Measurements from ENCODE around the gene SCN9A. TPM values are rescaled to one million over a fixed set of nuclear protein-coding genes. Genes with fewer than 3 reads are reported as not detected.

SCN9A gene
- total and polyA plus RNA-seq, 2 of the 8 experiments (the other 6 are each of a cell fraction or from before 2014, with no cell fraction given), result 1.6 to 6.2 TPM

DNA sequence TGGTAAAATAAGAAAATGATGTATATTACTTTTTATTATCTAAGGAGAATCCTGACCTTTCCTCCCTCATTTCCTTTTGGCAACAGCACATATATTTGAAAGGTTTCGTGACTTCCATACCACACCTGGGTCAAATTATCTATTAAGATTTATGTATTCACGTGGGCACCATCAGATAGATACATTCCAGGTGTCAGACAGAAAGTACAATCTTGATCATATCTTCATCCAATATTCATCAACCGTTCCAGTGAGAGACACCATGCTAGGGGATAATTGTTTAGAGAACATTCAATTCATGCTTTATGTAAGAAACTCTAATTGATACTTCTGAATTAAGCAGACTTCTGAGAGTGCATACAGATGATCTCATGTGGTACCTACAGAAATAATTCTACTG is 73.7 kb downstream of the SCN9A start:
- no peak overlapping the region for H3K56ac ChIP-seq (replicated peaks; ENCODE audit: insufficient read length, low read depth, low read length)
- ChIA-PET POLR2A (ENCODE audit: partially characterized antibody) (no interaction called here), CTCF (ENCODE audit: partially characterized antibody) (no interaction called here)
- H2BK120ac ChIP-seq (replicated peaks; ENCODE audit: low read depth, low read length), result no peak overlapping the region
- H3K27ac ChIP-seq (ENCODE audit: low read depth, low read length), result no peak overlapping the region
- WGBS, 2 experiments (ENCODE audit: extremely low coverage in 1 of 2, insufficient coverage in 1 of 2, insufficient read length in 1 of 2, insufficient replicate concordance in 2 of 2, low coverage in 1 of 2, low lambda C conversion rate in 2 of 2, missing lambda C conversion rate in 1 of 2), result 70% methylated on average over 3 of the region's 3 CpGs; no CpG with 5 or more reads in 1 of the 2 experiments
- no peak for FAIRE-seq
- H3K4ac ChIP-seq (replicated peaks; ENCODE audit: insufficient read length, low read depth, low read length), result no peak overlapping the region
- H3K14ac ChIP-seq (ENCODE audit: insufficient read length), result no peak overlapping the region
- no peak overlapping the region for H3K4me2 ChIP-seq (ENCODE audit: insufficient read depth in 1 of 2, low read depth in 2 of 2, low read length in 2 of 2)
- no peaks in the 10 kb centered on the region for H3K36me3 ChIP-seq (ENCODE audit: control insufficient read depth in 2 of 4, insufficient read depth in 4 of 4, low read length in 3 of 4)
- no peaks in the 10 kb centered on the region for H3K79me1 ChIP-seq (ENCODE audit: low read depth, low read length)
- no peak overlapping the region for H3K4me3 ChIP-seq (ENCODE audit: extremely low read depth in 1 of 4, insufficient read depth in 2 of 4, low read depth in 3 of 4, low read length in 4 of 4)
- no peaks in the 10 kb centered on the region; the same call in 1 of the 2 replicates for H3K23me2 ChIP-seq (ENCODE audit: low read depth, low read length)
- no peak overlapping the region for H4K5ac ChIP-seq (ENCODE audit: insufficient read length, low read depth, low read length)
- H2AFZ ChIP-seq (ENCODE audit: low read length), result no peak overlapping the region
- DNase-seq (ENCODE audit: low read depth in 1 of 2, low spot score in 2 of 2), result no peak
- no peaks in the 10 kb centered on the region for H3K4me1 ChIP-seq (replicated peaks in 1 of 4; ENCODE audit: control insufficient read depth in 3 of 4, insufficient read depth in 4 of 4, low read length in 3 of 4)
- H2BK20ac ChIP-seq (ENCODE audit: low read length), result no peak overlapping the region
- H2BK12ac ChIP-seq (ENCODE audit: low read depth, low read length), result no peak overlapping the region
- H3K9me3 ChIP-seq (ENCODE audit: insufficient read depth in 2 of 2, low read depth in 1 of 2, low read length in 1 of 2), result no peaks in the 10 kb centered on the region
- no peak overlapping the region for H2BK5ac ChIP-seq (ENCODE audit: low read depth, low read length)
- no peaks in the 10 kb centered on the region for H3K27me3 ChIP-seq (replicated peaks in 1 of 4; ENCODE audit: control insufficient read depth in 3 of 4, extremely low read depth in 1 of 4, insufficient read depth in 3 of 4, low read length in 3 of 4)
- no peak overlapping the region for H3K23ac ChIP-seq (ENCODE audit: insufficient read length)
- no peak overlapping the region for H2AK5ac ChIP-seq (ENCODE audit: low read depth, low read length)
- no peak overlapping the region for H4K91ac ChIP-seq (replicated peaks; ENCODE audit: insufficient read length, low read length)
- H4K20me1 ChIP-seq (replicated peaks in 1 of 2; ENCODE audit: control insufficient read depth in 1 of 2, insufficient read depth in 2 of 2, low read length in 2 of 2), result no peaks in the 10 kb centered on the region
- no peak overlapping the region for H3K9ac ChIP-seq (replicated peaks in 1 of 4; ENCODE audit: extremely low read depth in 1 of 4, low read depth in 3 of 4, low read length in 3 of 4)
- H4K8ac ChIP-seq (ENCODE audit: extremely low read depth, insufficient read depth, low read length), result no peak overlapping the region
- H3K18ac ChIP-seq (ENCODE audit: extremely low read depth, low read length), result no peak overlapping the region
- H3K79me2 ChIP-seq (ENCODE audit: control insufficient read depth in 1 of 2, insufficient read depth in 2 of 2, low read length in 2 of 2), result no peaks in the 10 kb centered on the region
- no peak overlapping the region for H2BK15ac ChIP-seq (ENCODE audit: low read length)
- TF ChIP-seq CHD2 (IDR thresholded peaks at IDR 0.05; ENCODE audit: low read length) (no peak), KDM1A (IDR thresholded peaks at IDR 0.05; ENCODE audit: borderline replicate concordance, low read length) (no peak), NANOG (IDR thresholded peaks at IDR 0.05; ENCODE audit: insufficient read depth, low read depth, low read length, poor library complexity, severe bottlenecking) (no peak), YY1 (IDR thresholded peaks at IDR 0.05; ENCODE audit: low read depth, low read length) (no peak), SUZ12 (IDR thresholded peaks at IDR 0.05; ENCODE audit: low read length) (no peak), PHF8 (conservative IDR thresholded peaks at IDR 0.05; ENCODE audit: low read depth, low read length) (no peak), JUND (IDR thresholded peaks at IDR 0.05; ENCODE audit: low read length) (no peak), POLR2AphosphoS5 (IDR thresholded peaks at IDR 0.05; ENCODE audit: low read depth, low read length) (no peak), KDM5A (IDR thresholded peaks at IDR 0.05; ENCODE audit: low read length) (no peak), TBP (IDR thresholded peaks at IDR 0.05; ENCODE audit: low read depth, low read length) (no peak), BCL11A (IDR thresholded peaks at IDR 0.05; ENCODE audit: low read depth in 2 of 2, low read length in 2 of 2) (no peak), GTF2F1 (IDR thresholded peaks at IDR 0.05; ENCODE audit: borderline replicate concordance, low read depth, low read length) (no peak), EGR1 (IDR thresholded peaks at IDR 0.05; ENCODE audit: borderline replicate concordance, low read depth, low read length) (no peak), HDAC2 (IDR thresholded peaks at IDR 0.05; ENCODE audit: borderline replicate concordance in 1 of 2, low read depth in 2 of 2, low read length in 2 of 2) (no peak), RNF2 (IDR thresholded peaks at IDR 0.05; ENCODE audit: borderline replicate concordance, low read depth, low read length, missing control alignments, poor library complexity, severe bottlenecking) (no peak)

Data from H1 (cell line).